Measurements from ENCODE around the gene PTPRK. TPM values are rescaled to one million over a fixed set of nuclear protein-coding genes. Genes with fewer than 3 reads are reported as not detected.

The PTPRK gene
- total RNA-seq, 2 experiments from 2014 or later, result 0.50 to 0.53 TPM

- ChIA-PET CTCF (no interaction called here), POLR2A (no interaction called here)
- Mint-ChIP-seq H3K36me3 (ENCODE audit: low read depth) (no peaks in the 10 kb centered on the region), H3K4me3 (no peak overlapping the region), H3K4me1 (peaks cover 8% of the 10 kb centered on the region), H3K27ac (no peak overlapping the region), H3K9me3 (no peaks in the 10 kb centered on the region), H3K27me3 (no peaks in the 10 kb centered on the region)
- no peak for DNase-seq
These were observed 241.6 kb downstream of the PTPRK start for GRCh38 chr6:128278836-128279235.

- DNase-seq, result no peak
- peaks cover 7% of the 10 kb centered on the region for H3K4me1 Mint-ChIP-seq
- POLR2A ChIA-PET, result interaction anchor here (0.7 kb wide), 1 partner anchor 378 kb away, joined by 7 read pairs; no protein-coding TSS in a partner anchor
- H3K27ac Mint-ChIP-seq, result no peak overlapping the region
- no peaks in the 10 kb centered on the region for H3K9me3 Mint-ChIP-seq
- H3K27me3 Mint-ChIP-seq, result no peaks in the 10 kb centered on the region
- no peak overlapping the region for H3K4me3 Mint-ChIP-seq
- no peaks in the 10 kb centered on the region for H3K36me3 Mint-ChIP-seq (ENCODE audit: low read depth)
- CTCF ChIA-PET, result interaction anchor here (0.5 to 1.2 kb wide), 2 partner anchors 10 to 1011 kb away, joined by 3 to 4 read pairs; partner anchors contain the start of gene RNF146
These were observed 243.0 kb downstream of the PTPRK start for GRCh38 chr6:128277379-128277778.

- CTCF ChIA-PET, result no interaction called here
- no peak overlapping the region for H3K27ac Mint-ChIP-seq
- no peaks in the 10 kb centered on the region for H3K9me3 Mint-ChIP-seq
- no peaks in the 10 kb centered on the region for H3K27me3 Mint-ChIP-seq
- no peaks in the 10 kb centered on the region for H3K36me3 Mint-ChIP-seq (ENCODE audit: low read depth)
- no peak overlapping the region for H3K4me3 Mint-ChIP-seq
- POLR2A ChIA-PET, result no interaction called here
- DNase-seq, result no peak
- peaks cover 7% of the 10 kb centered on the region for H3K4me1 Mint-ChIP-seq
These were observed 244.1 kb downstream of the PTPRK start for GRCh38 chr6:128276311-128276710.

GRCh38 chr6:128275681-128276080, 244.7 kb downstream of the PTPRK start:
- POLR2A ChIA-PET, result no interaction called here
- no peak for DNase-seq
- Mint-ChIP-seq H3K27ac (no peak overlapping the region), H3K4me3 (no peak overlapping the region), H3K36me3 (ENCODE audit: low read depth) (no peaks in the 10 kb centered on the region), H3K27me3 (no peaks in the 10 kb centered on the region), H3K4me1 (peaks cover 7% of the 10 kb centered on the region), H3K9me3 (no peaks in the 10 kb centered on the region)
- CTCF ChIA-PET, result no interaction called here

GRCh38 chr6:128275030-128275429, 245.4 kb downstream of the PTPRK start:
- CTCF ChIA-PET, result no interaction called here
- DNase-seq, result no peak
- Mint-ChIP-seq H3K27ac (no peak overlapping the region), H3K36me3 (ENCODE audit: low read depth) (no peaks in the 10 kb centered on the region), H3K27me3 (no peaks in the 10 kb centered on the region), H3K4me3 (no peak overlapping the region), H3K4me1 (peaks cover 7% of the 10 kb centered on the region), H3K9me3 (no peaks in the 10 kb centered on the region)
- POLR2A ChIA-PET, result no interaction called here

GRCh38 chr6:128271527-128271926, 248.9 kb downstream of the PTPRK start:
- Mint-ChIP-seq H3K9me3 (no peaks in the 10 kb centered on the region), H3K27me3 (no peaks in the 10 kb centered on the region), H3K36me3 (ENCODE audit: low read depth) (no peaks in the 10 kb centered on the region), H3K4me1 (peaks cover 7% of the 10 kb centered on the region), H3K4me3 (no peak overlapping the region), H3K27ac (no peak overlapping the region)
- CTCF ChIA-PET, result no interaction called here
- POLR2A ChIA-PET, result no interaction called here
- no peak for DNase-seq

- ChIA-PET CTCF (no interaction called here), POLR2A (no interaction called here)
- Mint-ChIP-seq H3K27ac (no peak overlapping the region), H3K36me3 (ENCODE audit: low read depth) (no peaks in the 10 kb centered on the region), H3K4me3 (no peak overlapping the region), H3K9me3 (no peaks in the 10 kb centered on the region), H3K4me1 (peaks cover 7% of the 10 kb centered on the region), H3K27me3 (no peaks in the 10 kb centered on the region)
- no peak for DNase-seq
These were observed 249.4 kb downstream of the PTPRK start for GRCh38 chr6:128271011-128271410.

GRCh38 chr6:128266946-128267345, 253.5 kb downstream of the PTPRK start:
- ChIA-PET CTCF (no interaction called here), POLR2A (no interaction called here)
- Mint-ChIP-seq H3K9me3 (peaks cover 2% of the 10 kb centered on the region), H3K4me3 (no peak overlapping the region), H3K27me3 (no peaks in the 10 kb centered on the region), H3K27ac (no peak overlapping the region), H3K4me1 (no peaks in the 10 kb centered on the region), H3K36me3 (ENCODE audit: low read depth) (no peaks in the 10 kb centered on the region)
- no peak for DNase-seq

GRCh38 chr6:128265706-128266105, 254.7 kb downstream of the PTPRK start:
- peaks cover 2% of the 10 kb centered on the region for H3K9me3 Mint-ChIP-seq
- CTCF ChIA-PET, result no interaction called here
- H3K4me1 Mint-ChIP-seq, result no peaks in the 10 kb centered on the region
- POLR2A ChIA-PET, result no interaction called here
- H3K27me3 Mint-ChIP-seq, result no peaks in the 10 kb centered on the region
- no peak overlapping the region for H3K4me3 Mint-ChIP-seq
- no peak for DNase-seq
- H3K36me3 Mint-ChIP-seq (ENCODE audit: low read depth), result no peaks in the 10 kb centered on the region
- H3K27ac Mint-ChIP-seq, result no peak overlapping the region

- Mint-ChIP-seq H3K36me3 (ENCODE audit: low read depth) (no peaks in the 10 kb centered on the region), H3K4me3 (peak overlapping the region; percentile 62), H3K9me3 (peaks cover 2% of the 10 kb centered on the region), H3K27ac (peak overlapping the region; percentile 50), H3K4me1 (peaks cover 19% of the 10 kb centered on the region), H3K27me3 (no peaks in the 10 kb centered on the region)
- POLR2A ChIA-PET, result no interaction called here
- no peak for DNase-seq
- CTCF ChIA-PET, result interaction anchor here (1.5 kb wide), 1 partner anchor 405 kb away, joined by 3 read pairs; no protein-coding TSS in a partner anchor
These were observed 260.4 kb downstream of the PTPRK start for GRCh38 chr6:128259730-128260685.

GRCh38 chr6:128259029-128259724, 261.2 kb downstream of the PTPRK start:
- Mint-ChIP-seq H3K27ac (peak overlapping the region; percentile 44), H3K27me3 (no peaks in the 10 kb centered on the region), H3K4me3 (peak overlapping the region; percentile 62), H3K4me1 (peaks cover 19% of the 10 kb centered on the region), H3K36me3 (ENCODE audit: low read depth) (no peaks in the 10 kb centered on the region), H3K9me3 (no peaks in the 10 kb centered on the region)
- no peak for DNase-seq
- POLR2A ChIA-PET, result no interaction called here
- CTCF ChIA-PET, result interaction anchor here (1.5 kb wide), 1 partner anchor 404 kb away, joined by 3 read pairs; no protein-coding TSS in a partner anchor

GRCh38 chr6:128256095-128256494, 264.3 kb downstream of the PTPRK start:
- Mint-ChIP-seq H3K36me3 (ENCODE audit: low read depth) (no peaks in the 10 kb centered on the region), H3K4me1 (peaks cover 32% of the 10 kb centered on the region), H3K4me3 (no peak overlapping the region), H3K27ac (no peak overlapping the region), H3K27me3 (no peaks in the 10 kb centered on the region), H3K9me3 (no peaks in the 10 kb centered on the region)
- ChIA-PET POLR2A (no interaction called here), CTCF (no interaction called here)
- no peak for DNase-seq

- H3K9me3 Mint-ChIP-seq, result peaks cover 2% of the 10 kb centered on the region
- DNase-seq, result no peak
These were observed 267.8 kb downstream of the PTPRK start for GRCh38 chr6:128252341-128253176.

More at GRCh38 chr6:128252341-128253176, 267.8 kb downstream of the PTPRK start:
- H3K4me1 Mint-ChIP-seq, result peaks cover 13% of the 10 kb centered on the region
- ChIA-PET CTCF (no interaction called here), POLR2A (no interaction called here)
- H3K27ac Mint-ChIP-seq, result no peak overlapping the region
- H3K27me3 Mint-ChIP-seq, result no peaks in the 10 kb centered on the region
- H3K4me3 Mint-ChIP-seq, result no peak overlapping the region
- H3K36me3 Mint-ChIP-seq (ENCODE audit: low read depth), result no peaks in the 10 kb centered on the region

Measured in activated CD4-positive, alpha-beta memory T cell treated with anti-CD3 and anti-CD28 coated beads, Interleukin-2, amount 10 ng/mL, durations not matched to agents 7 days and 5 days (primary cell).